Activated T-cell treated with anti-CD3 and anti-CD28 coated beads, Interleukin-2, amount 50 U/mL, for 1 hour (primary cell): Measurements from ENCODE around the gene TNFRSF19.
"Not testable (repeated sequence)": the region's sequence is repeated elsewhere in the genome, so short reads cannot be mapped to it uniquely, and the experiment has no call there.

Experiments used
- DNase-seq: peaks from one replicate; pipeline ENCODE4 v3.0.0-alpha.2; 2020

The TNFRSF19 gene, protein sequence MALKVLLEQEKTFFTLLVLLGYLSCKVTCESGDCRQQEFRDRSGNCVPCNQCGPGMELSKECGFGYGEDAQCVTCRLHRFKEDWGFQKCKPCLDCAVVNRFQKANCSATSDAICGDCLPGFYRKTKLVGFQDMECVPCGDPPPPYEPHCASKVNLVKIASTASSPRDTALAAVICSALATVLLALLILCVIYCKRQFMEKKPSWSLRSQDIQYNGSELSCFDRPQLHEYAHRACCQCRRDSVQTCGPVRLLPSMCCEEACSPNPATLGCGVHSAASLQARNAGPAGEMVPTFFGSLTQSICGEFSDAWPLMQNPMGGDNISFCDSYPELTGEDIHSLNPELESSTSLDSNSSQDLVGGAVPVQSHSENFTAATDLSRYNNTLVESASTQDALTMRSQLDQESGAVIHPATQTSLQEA

DNA sequence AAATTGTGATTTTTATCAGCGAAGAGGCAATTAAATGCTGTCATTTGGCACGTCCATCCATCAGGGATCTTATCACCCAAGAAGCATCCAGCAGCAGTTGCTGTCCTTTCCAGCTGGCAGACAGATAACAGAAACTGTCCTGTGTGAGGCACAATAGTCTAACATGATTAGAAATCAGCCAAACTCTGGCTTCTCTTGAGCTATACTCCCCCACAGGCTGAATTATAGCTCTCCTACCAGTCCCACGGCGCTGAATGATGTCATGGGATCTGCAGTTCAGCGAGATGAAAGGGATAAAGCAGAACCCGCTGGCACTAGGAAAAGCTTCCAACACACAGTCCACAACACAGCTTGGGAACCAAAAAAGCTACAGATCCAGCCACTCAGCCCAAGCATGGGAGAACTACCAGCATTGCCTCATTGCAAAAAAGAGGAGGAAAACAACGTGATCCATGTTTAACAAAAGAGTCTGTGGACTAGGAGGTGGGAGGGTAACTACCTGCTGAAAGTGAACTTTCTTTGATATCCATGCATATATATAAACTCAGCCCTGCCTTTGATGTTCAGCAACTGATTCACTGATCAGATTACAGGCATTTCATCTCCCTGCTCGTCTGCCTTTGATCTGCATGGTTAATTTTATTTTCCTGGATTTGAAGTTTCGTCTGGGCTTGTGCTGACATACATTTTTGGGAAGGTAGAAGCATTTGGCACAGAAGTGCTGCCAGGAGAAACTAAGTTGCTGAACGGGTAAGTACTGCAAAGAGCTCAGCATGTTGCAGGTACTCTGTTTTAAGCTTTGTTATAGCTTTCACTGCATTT, at the start of gene TNFRSF19:
Gene TNFRSF19 (plus strand): TSS at position 314 of the 822 bp plus-strand sequence. CDS start 19,772 bp downstream, outside the sequence.
- DNase-seq: no peak

- DNase-seq: not testable (repeated sequence)
These were observed 40.3 kb upstream of the TNFRSF19 start for GRCh38 chr13:23529926-23530325.

DNA sequence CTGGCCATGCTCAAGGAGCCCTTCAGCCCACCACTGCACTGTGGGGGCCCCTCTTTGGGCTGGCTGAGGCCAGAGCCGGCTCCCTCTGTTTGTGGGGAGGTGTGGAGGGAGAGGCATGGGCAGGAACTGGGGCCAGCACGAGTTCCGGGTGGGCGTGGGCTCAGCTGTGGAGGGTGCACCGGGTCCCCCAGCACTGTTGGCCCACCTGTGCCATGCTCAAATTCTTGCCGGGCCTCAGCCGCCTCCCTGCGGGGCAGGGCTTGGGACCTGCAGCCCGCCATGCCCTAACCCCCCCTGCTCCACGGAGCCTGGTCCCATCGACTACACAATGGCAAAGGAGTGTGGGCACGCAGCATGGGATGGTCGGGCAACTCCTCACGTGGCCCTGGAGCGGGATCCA, 38.8 kb upstream of the TNFRSF19 start:
- DNase-seq: no peak

DNA sequence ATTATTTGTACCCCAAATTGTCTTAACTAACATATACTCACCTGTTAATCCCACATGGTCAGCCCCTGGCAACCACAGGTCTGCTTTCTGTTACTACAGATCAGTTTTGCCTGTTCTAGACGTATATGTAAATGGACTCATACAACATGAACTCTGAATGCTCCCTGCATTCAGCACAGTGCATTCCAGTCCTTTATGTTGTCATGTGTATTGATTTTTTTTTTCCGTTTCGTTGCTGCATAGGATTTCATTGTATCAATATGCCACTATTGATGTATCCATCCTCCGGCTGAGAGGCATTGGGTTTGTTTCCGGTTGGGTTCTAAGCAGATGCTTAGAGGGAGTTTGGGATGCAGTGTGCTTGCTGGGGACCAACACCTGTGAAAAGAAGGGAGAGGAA, 36.1 kb upstream of the TNFRSF19 start:
- no peak for DNase-seq

DNA sequence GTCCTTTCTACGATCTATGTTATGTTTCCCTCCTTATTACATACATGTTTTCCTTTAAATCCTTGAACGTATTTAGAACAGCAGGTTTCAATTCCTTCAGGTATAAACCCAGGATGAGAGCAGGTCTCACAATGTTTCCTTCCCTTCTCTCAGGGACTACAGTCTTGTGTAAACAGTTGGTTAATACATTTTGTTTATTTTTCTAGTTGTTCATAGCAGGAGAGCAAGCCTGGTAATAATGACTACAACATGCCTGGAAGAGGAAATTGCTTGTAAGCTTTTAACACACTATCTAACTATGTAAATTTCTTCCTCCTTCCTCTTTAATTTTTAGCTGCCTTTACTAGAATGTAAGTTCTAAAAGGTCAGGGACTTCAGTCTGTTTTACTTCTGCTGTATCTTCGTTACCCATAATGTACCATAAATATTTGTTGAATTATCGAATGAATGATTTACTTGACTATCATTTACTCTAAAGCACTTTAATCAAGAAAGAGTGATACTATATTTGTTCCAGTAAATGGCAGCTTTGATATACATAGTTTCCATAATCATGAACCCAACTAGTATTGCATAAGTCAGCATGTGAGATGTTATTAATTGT, 28.9 kb upstream of the TNFRSF19 start:
- DNase-seq: no peak

GRCh38 chr13:23544668-23545067, 25.5 kb upstream of the TNFRSF19 start:
- DNase-seq: no peak

GRCh38 chr13:23547000-23547590, 23.1 kb upstream of the TNFRSF19 start:
- no peak for DNase-seq

DNA sequence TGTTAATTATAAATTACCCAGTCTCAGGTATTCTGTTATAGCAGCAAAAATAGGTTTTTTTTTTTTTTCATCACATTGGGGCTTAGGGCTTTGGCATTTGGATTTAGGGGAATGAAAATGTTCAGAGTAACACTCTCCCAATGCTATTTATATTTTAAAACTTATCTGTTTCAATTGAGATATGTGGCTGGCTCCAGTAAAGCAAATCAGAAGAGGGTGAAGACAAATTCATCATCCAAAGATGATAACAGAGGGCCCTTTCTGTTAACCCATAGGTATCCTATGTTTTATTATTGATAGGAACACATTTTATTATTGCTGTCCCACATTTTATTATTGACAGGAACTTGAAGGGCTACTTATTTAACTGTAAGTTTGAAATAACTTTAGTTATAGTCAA, 20.5 kb upstream of the TNFRSF19 start:
- DNase-seq: no peak

- no peak for DNase-seq
These were observed 20.0 kb upstream of the TNFRSF19 start for GRCh38 chr13:23550163-23550562.

DNA sequence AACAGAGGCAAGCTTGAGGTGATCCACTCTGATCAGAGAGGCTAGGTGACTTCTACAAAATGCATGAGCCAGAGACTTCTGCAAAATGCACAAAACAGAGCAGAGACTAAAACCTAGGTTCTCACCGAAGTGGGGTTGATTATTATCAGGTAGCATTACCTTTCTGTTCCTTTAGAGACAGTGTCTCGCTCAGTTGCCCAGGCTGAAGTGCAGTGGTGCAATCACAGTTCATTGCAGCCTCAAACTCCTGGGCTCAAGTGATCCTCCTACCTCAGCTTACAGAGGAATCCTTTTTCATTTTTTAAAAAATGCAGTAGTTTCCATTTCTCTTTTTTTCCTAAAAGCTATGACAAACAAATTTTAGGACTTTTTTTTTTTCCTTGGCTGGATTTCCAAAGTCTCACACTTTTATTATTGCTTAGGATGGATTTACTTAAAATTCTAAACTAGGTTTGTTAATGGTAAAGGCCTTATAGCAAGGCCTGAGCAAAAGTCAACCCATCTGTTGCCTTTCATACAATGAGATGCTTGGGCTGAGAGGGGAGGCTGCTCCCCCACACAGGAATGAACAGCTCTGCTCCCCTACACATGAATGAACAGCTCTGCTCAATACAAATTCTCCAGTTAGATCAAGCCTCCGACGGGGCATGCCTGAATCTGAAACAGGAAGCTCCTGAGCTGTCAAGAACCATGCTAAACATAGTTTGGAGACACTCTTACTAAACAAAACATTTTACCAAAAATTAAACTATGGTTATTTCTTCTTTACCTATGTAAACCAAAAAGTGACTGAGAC, 18.8 kb upstream of the TNFRSF19 start:
- no peak for DNase-seq

- no peak for DNase-seq
These were observed 18.0 kb upstream of the TNFRSF19 start for GRCh38 chr13:23552171-23552570.

DNA sequence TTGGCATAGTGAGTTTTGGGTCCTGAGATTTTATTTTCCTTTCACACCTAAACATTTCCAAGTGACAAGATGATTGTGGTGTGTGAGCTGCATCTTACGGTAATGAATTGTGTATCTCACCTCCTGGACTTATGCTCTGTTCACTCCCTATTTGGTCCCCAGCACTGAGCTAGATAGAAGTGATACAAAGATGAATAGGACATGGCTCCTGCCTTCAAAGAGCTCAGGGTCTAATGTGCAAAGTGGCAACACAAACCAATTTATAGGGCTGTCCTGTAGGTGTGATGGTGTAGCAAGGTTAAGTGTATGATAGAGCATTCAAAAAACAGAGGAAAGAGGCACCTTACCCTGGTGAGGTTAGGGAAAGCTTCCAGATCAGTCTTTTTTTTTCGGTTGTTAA, 17.6 kb upstream of the TNFRSF19 start:
- DNase-seq: no peak

DNA sequence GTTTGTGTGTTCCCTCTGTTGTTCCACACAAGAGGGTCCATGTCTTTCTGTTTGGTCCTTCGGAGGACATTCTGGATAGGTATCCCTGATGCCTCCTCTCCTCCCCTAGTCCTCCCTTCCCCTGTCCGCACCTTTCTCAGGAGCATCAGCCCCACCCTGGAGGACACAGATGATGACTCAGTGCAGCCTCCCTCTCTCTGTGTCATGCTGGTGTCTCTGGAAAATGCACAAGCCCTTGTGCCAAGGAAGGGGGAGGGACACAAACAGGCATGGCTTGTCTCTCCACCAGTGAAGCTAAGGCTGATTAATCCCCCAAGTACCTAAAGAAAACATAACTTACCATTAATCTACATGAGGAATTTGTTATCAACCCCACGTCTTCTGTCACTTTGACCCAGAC, 16.2 kb upstream of the TNFRSF19 start:
- DNase-seq: no peak

GRCh38 chr13:23557043-23557442, 13.2 kb upstream of the TNFRSF19 start:
- DNase-seq: no peak

- no peak for DNase-seq
These were observed 12.5 kb upstream of the TNFRSF19 start for GRCh38 chr13:23557733-23558132.

DNA sequence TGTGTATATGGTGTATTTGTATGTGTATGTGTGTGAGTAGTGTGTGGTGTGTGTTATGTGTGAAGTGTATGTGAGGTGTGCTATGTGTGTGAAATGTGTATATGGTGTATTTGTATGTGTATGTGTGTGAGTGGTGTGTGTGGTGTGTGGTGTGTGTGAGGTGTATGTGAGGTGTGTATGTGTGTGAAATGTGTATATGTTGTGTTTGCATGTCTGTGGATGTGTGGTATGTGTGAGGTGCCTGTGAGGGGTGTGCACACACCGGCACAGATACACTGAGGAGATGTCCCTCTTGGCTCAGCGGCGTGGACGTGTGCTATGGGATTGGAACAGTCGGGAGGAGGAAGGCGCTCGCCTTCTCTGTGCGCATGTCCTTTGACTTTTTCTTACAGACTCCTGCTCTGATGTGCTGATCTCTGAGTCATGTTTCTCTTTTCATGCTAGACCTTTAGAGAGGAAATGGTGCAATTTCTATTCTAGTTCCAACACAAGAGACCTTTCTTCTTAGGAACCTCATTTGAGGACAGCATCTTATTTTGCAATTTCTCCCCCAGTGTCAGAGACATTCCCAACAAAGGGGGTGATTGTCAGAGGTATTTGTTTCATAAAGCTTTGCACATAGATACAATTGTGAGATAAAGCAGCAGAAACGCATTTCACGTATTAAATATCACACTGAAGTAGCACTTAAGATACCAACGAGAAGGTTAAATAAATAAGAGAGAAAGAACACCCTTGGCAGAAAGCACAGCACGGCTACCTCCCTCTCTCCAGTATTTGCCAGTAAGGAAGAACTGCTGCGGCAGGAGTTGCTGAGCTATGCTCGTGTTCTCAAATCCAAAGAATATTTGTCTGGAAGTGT, 11.3 kb upstream of the TNFRSF19 start:
- DNase-seq: no peak

- DNase-seq: no peak
These were observed 9.6 kb upstream of the TNFRSF19 start for GRCh38 chr13:23560571-23561089.

DNA sequence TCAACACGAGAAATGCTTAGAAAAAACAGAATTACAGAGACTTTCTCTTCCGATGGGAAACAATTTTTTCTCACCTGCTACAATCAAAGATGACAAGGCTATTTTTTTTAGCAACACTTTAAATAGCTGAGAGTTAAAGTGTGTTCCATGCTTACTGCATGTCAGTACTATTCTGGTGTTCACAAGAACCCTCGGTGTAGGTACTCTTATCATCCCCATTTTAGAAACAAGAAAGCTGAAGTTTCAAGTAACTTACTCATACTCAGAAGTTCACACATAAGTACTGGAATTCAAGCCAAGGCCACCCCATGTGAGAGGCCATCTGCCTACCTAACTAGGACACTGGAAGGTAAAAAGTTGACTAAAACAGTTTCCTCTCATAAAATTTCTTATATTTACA, 9.0 kb upstream of the TNFRSF19 start:
- no peak for DNase-seq

DNA sequence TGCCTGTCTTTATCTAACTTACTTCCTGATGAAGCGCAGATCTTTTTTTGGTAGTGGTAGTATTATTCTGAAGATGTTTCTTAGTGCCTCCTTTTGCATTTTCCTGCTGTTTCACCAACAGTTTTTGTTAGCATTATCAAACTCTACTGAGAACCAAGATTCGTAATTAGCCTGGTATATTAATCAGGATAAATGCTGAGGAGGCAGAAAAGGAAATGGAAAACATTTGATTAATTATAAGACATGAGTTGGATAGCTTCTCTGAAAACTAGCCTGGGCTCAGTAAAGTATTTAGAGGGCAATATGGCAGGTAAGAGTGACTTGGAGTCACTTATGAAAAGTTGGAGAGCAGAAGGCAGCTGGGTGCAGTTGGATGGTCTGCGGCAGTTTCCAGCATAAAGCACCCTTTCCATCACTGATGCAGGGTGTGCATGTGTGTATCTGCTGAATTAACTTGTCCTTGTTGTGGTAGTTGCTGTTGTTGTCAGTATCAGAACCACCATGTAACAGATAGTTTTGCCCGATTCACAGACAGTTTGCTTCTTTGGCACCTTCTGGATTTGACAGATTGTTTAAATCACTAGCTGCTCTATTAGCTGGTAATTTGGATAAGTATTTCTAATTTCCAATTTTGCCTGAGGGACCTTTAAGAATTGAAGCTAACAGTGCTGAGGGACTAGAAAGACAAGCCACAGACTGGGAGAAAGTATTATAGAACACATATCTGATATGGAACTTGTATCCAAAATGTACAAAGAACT, 6.9 kb upstream of the TNFRSF19 start:
- no peak for DNase-seq

DNA sequence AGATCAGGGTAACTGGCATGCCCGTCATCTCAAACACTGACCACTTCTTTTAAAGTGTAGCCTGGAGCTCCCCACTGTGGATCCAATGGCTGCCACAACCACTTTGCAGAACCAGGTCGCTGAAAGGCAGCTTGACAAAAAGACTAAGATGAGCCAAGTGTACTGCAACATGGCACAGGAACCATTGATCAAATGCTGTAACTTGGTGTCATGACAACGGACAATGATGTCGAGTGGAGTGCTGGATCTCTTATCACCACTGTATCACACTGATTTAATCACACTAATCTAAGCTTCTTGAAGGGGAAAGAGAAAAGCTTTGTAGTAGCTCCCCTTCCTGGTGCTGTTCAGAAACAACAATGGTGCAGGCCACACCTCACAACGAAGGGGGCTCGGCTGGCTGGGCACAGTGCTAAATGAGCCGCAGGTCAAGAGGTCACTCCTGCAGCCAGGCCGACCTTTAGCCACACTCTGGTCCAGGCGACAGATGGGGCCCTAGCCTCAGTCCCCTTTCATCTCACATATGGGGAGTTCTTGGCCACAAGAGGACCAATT, 2.2 kb upstream of the TNFRSF19 start:
- no peak for DNase-seq
